ENCODE data around the gene ADGRG7. TPM values are rescaled to one million over a fixed set of nuclear protein-coding genes. Genes with fewer than 3 reads are reported as not detected.
A peak's percentile ranks its signal among the peaks of the same experiment; 100 is the strongest.
"Not testable (repeated sequence)": the region's sequence is repeated elsewhere in the genome, so short reads cannot be mapped to it uniquely, and the experiment has no call there.

Gene ADGRG7
- total and polyA plus RNA-seq, 2 of the 13 experiments (the other 11 are each of a cell fraction or from before 2014, with no cell fraction given), result not detected

DNA sequence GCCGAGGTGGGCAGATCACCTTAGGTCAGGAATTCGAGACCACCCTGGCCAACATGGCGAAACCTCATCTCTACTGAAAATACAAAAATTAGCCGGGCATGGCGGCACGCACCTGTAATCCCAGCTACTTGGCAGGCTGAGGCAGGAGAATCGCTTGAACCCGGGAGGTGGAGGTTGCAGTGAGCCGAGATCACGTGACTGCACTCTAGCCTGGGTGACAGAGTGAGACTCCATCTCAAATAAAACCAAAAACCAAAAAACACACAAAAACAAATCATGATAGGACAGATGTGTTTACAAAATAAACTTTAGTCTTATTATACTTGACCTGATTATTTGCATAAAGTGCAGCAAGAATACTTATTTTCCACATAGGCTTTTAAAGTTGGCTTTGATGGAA lies 27.2 kb upstream of the ADGRG7 start:
- H3K9ac ChIP-seq (ENCODE audit: insufficient read depth, low read depth, low read length); ATAC-seq; H3K36me3 ChIP-seq (replicated peaks in 1 of 2; ENCODE audit: control insufficient read depth in 1 of 2, insufficient read depth in 2 of 2, low read length in 2 of 2); H4K20me1 ChIP-seq (ENCODE audit: insufficient read depth, low read length); BruUV-seq (replicated peaks); FAIRE-seq; H3K9me3 ChIP-seq (ENCODE audit: low read length); H3K4me2 ChIP-seq (ENCODE audit: low read depth, low read length); H3K27me3 ChIP-seq (ENCODE audit: control insufficient read depth in 1 of 2, insufficient read depth in 2 of 2, low read length in 2 of 2); H3K4me1 ChIP-seq (ENCODE audit: insufficient read depth, low read length); H3K4me3 ChIP-seq (replicated peaks in 1 of 3; ENCODE audit: insufficient read depth in 1 of 3, low read depth in 2 of 3, low read length in 3 of 3); H2AFZ ChIP-seq (ENCODE audit: low read length); H3K27ac ChIP-seq (ENCODE audit: extremely low read length, insufficient read depth, low read length); POLR2A ChIA-PET; DNase-seq (ENCODE audit: low spot score); H3K79me2 ChIP-seq (ENCODE audit: insufficient read depth, low read length); intact Hi-C loops (cut with micrococcal nuclease; ENCODE audit: unreplicated experiment); CTCF ChIA-PET (ENCODE audit: low intra/inter-chr PET ratio, low total read pairs): not testable (repeated sequence)
- 55% methylated on average over 10 of the region's 10 CpGs for WGBS (ENCODE audit: low lambda C conversion rate)
- TF ChIP-seq, protein P1, sequence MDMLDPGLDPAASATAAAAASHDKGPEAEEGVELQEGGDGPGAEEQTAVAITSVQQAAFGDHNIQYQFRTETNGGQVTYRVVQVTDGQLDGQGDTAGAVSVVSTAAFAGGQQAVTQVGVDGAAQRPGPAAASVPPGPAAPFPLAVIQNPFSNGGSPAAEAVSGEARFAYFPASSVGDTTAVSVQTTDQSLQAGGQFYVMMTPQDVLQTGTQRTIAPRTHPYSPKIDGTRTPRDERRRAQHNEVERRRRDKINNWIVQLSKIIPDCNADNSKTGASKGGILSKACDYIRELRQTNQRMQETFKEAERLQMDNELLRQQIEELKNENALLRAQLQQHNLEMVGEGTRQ (IDR thresholded peaks at IDR 0.05; ENCODE audit: low read depth, low read length), result 0 out of 2 replicates have a peak, but pooled peaks have one; percentile 6
- TF ChIP-seq, protein P1 (CRISPR knock-in tag; IDR thresholded peaks at IDR 0.05; ENCODE audit: borderline replicate concordance), result not testable (repeated sequence)
- peak; percentile 76 for TF ChIP-seq RAD51 (IDR thresholded peaks at IDR 0.05; ENCODE audit: borderline replicate concordance)
- in situ Hi-C loops (cut with HindIII; ENCODE audit: extremely low pct_ligation_motif_present, low pct_unique_long_range_greater_than_20kb), result loop anchor here (25.0 kb wide), 1 partner anchor 745 kb away; no protein-coding TSS in a partner anchor

DNA sequence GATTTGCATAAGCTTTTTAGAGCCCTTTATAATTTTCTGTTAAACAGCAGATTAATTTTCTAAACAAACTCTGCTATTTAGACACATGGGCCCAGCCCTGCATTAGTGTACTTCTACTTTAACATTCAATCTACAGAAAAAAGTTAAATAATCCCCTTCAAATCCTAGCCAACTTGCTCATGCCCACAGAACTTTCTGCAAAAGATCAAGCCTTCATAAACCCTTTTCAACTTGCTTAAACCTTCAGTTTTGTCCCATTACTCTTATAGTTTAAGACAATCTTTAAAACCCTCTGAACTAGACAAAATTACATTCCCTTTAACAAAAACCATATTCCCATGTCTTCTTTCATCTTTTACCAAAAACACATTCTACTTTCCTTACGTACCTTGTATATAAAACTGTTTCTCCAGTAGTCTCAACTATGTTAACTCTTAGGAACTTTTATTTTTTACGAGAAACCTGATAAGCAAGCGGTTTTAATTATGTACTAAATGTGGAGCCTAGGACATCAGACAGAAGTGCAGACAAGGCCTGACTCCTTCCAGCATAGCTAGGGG lies 25.2 kb upstream of the ADGRG7 start:
- Histone ChIP-seq H3K9ac (ENCODE audit: insufficient read depth, low read depth, low read length) (no peak overlapping the region), H3K27ac (ENCODE audit: extremely low read length, insufficient read depth, low read length) (no peak overlapping the region), H3K79me2 (ENCODE audit: insufficient read depth, low read length) (no peaks in the 10 kb centered on the region), H3K4me2 (ENCODE audit: low read depth, low read length) (no peak overlapping the region), H3K27me3 (ENCODE audit: control insufficient read depth in 1 of 2, insufficient read depth in 2 of 2, low read length in 2 of 2) (no peaks in the 10 kb centered on the region), H3K4me1 (ENCODE audit: insufficient read depth, low read length) (no peaks in the 10 kb centered on the region), H3K4me3 (replicated peaks in 1 of 3; ENCODE audit: insufficient read depth in 1 of 3, low read depth in 2 of 3, low read length in 3 of 3) (no peak overlapping the region), H3K36me3 (replicated peaks in 1 of 2; ENCODE audit: control insufficient read depth in 1 of 2, insufficient read depth in 2 of 2, low read length in 2 of 2) (no peaks in the 10 kb centered on the region), H3K9me3 (ENCODE audit: low read length) (no peaks in the 10 kb centered on the region; the same call in 1 of the 2 replicates), H2AFZ (ENCODE audit: low read length) (no peak overlapping the region), H4K20me1 (ENCODE audit: insufficient read depth, low read length) (no peaks in the 10 kb centered on the region)
- DNase-seq (ENCODE audit: low spot score), result no peak
- 15% methylated on average over 3 of the region's 3 CpGs for WGBS (ENCODE audit: low lambda C conversion rate)
- no peak for FAIRE-seq
- in situ Hi-C loops (cut with HindIII; ENCODE audit: extremely low pct_ligation_motif_present, low pct_unique_long_range_greater_than_20kb), result loop anchor here (25.0 kb wide), 1 partner anchor 747 kb away; no protein-coding TSS in a partner anchor
- BruUV-seq (replicated peaks), result no TSS peak
- POLR2A ChIA-PET, result no interaction called here
- intact Hi-C loops (cut with micrococcal nuclease; ENCODE audit: unreplicated experiment), result no loop called here
- no peak for ATAC-seq
- CTCF ChIA-PET (ENCODE audit: low intra/inter-chr PET ratio, low total read pairs), result no interaction called here
- TF ChIP-seq ZNF558 (CRISPR knock-in tag; IDR thresholded peaks at IDR 0.05; ENCODE audit: borderline replicate concordance) (no peak), RARG (CRISPR knock-in tag; IDR thresholded peaks at IDR 0.05; ENCODE audit: low read depth) (no peak)
- TF ChIP-seq, protein P2, sequence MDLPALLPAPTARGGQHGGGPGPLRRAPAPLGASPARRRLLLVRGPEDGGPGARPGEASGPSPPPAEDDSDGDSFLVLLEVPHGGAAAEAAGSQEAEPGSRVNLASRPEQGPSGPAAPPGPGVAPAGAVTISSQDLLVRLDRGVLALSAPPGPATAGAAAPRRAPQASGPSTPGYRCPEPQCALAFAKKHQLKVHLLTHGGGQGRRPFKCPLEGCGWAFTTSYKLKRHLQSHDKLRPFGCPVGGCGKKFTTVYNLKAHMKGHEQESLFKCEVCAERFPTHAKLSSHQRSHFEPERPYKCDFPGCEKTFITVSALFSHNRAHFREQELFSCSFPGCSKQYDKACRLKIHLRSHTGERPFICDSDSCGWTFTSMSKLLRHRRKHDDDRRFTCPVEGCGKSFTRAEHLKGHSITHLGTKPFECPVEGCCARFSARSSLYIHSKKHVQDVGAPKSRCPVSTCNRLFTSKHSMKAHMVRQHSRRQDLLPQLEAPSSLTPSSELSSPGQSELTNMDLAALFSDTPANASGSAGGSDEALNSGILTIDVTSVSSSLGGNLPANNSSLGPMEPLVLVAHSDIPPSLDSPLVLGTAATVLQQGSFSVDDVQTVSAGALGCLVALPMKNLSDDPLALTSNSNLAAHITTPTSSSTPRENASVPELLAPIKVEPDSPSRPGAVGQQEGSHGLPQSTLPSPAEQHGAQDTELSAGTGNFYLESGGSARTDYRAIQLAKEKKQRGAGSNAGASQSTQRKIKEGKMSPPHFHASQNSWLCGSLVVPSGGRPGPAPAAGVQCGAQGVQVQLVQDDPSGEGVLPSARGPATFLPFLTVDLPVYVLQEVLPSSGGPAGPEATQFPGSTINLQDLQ (CRISPR knock-in tag; IDR thresholded peaks at IDR 0.05), result no peak
- TF ChIP-seq, protein P3, sequence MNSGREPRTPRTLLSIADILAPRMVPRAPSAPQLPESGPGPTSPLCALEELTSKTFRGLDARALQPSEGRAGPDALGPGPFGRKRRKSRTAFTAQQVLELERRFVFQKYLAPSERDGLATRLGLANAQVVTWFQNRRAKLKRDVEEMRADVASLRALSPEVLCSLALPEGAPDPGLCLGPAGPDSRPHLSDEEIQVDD (CRISPR knock-in tag; IDR thresholded peaks at IDR 0.05; ENCODE audit: borderline replicate concordance), result no peak
- TF ChIP-seq, protein P4, sequence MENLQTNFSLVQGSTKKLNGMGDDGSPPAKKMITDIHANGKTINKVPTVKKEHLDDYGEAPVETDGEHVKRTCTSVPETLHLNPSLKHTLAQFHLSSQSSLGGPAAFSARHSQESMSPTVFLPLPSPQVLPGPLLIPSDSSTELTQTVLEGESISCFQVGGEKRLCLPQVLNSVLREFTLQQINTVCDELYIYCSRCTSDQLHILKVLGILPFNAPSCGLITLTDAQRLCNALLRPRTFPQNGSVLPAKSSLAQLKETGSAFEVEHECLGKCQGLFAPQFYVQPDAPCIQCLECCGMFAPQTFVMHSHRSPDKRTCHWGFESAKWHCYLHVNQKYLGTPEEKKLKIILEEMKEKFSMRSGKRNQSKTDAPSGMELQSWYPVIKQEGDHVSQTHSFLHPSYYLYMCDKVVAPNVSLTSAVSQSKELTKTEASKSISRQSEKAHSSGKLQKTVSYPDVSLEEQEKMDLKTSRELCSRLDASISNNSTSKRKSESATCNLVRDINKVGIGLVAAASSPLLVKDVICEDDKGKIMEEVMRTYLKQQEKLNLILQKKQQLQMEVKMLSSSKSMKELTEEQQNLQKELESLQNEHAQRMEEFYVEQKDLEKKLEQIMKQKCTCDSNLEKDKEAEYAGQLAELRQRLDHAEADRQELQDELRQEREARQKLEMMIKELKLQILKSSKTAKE (CRISPR knock-in tag; IDR thresholded peaks at IDR 0.05; ENCODE audit: borderline replicate concordance), result no peak
